Aorta (tissue), 5 donors: Measurements from ENCODE around the gene INPP5B. TPM values are rescaled to one million over a fixed set of nuclear protein-coding genes. Genes with fewer than 3 reads are reported as not detected.
A peak's percentile ranks its signal among the peaks of the same experiment; 100 is the strongest.

Source experiments
- ATAC-seq: fragments of 200-7000 bp; cut with Tn5 transposase; one replicate; pipeline ENCODE4 v1.9.1; 2022; ENCODE audit warnings: moderate library complexity; ENCODE audit not compliant: low FRiP score
- DNase-seq, 2 donors: peaks; one replicate each; pipeline ENCODE4 v3.0.0-alpha.2; 2020
- H3K27ac ChIP-seq, 2 donors: one replicate each; pipeline ENCODE4 v1.5.1; 2013; ENCODE audit warnings: low read length in 2 of 2, mild to moderate bottlenecking in 2 of 2, moderate library complexity in 2 of 2, control low read depth in 1 of 2, inconsistent platforms in 1 of 2, low read depth in 1 of 2
- H3K27me3 ChIP-seq, 2 donors: one replicate each; pipeline ENCODE4 v1.6.1; 2013; ENCODE audit warnings: control low read depth in 1 of 2, low read length in 1 of 2, mild to moderate bottlenecking in 1 of 2, moderate library complexity in 1 of 2; ENCODE audit not compliant: insufficient read depth in 2 of 2, control insufficient read depth in 1 of 2
- H3K36me3 ChIP-seq, 2 donors: one replicate each; pipeline ENCODE4 v1.6.1; 2013; ENCODE audit warnings: control low read depth in 1 of 2, low read length in 1 of 2, mild to moderate bottlenecking in 1 of 2; ENCODE audit not compliant: insufficient read depth in 2 of 2, control insufficient read depth in 1 of 2
- H3K4me1 ChIP-seq, 2 donors: one replicate each; pipeline ENCODE4 v1.6.1; 2013; ENCODE audit warnings: low read length in 2 of 2, control low read depth in 1 of 2, mild to moderate bottlenecking in 1 of 2, moderate library complexity in 1 of 2; ENCODE audit not compliant: insufficient read depth in 2 of 2, control insufficient read depth in 1 of 2
- H3K4me3 ChIP-seq, 2 donors: one replicate each; pipeline ENCODE4 v1.5.1; 2013; ENCODE audit warnings: low read length in 2 of 2, control low read depth in 1 of 2, mild to moderate bottlenecking in 1 of 2
- H3K9me3 ChIP-seq: one replicate; pipeline ENCODE4 v1.6.1; 2013; ENCODE audit warnings: mild to moderate bottlenecking, low read length; ENCODE audit not compliant: control insufficient read depth
- WGBS, 2 donors: extraction: QIAGEN DNeasy Blood & Tissue Kit; methylation state at CpG; one replicate each; pipeline ENCODE4 v1.1.7; 2013; 5-methylcytosine and 5-hydroxymethylcytosine counted together
- intact Hi-C, 2 donors: fragments of 100-400 bp; cut with DNase I; formaldehyde crosslinking; loops; one replicate each; pipeline versions ENCODE4 v1.14.2 to v1.15.0; 2022
- polyA plus RNA-seq, 2 donors: library from polyadenylated mRNA; stranded (reverse); fragments of 200-250 nt; gene quantifications; one replicate each; pipeline ENCODE4 v1.2.3, GENCODE V29; 2013
- total RNA-seq, 2 donors: library from RNA; stranded (reverse); fragmentation: NEBNext Ultra II Directional; extraction: Animal tissue kit (Norgen Biotek cat#: 25700); gene quantifications; one replicate each; pipeline ENCODE4 v1.2.1, GENCODE V29; 2021
- donor health status: healthy with polysubstance abuse.
- donor health status: Bipolar disorder and iron deficiency.
- donor health status: DM: no; HTN: no; CAD: no.
- donor health status: DM: no; HTN: no; CAD: no.
- donor health status: DM: yes; HTN: yes; CAD: no.

Gene INPP5B
- total and polyA plus RNA-seq, 4 donors: 6.4 to 52.2 (median 33.3) TPM

DNA sequence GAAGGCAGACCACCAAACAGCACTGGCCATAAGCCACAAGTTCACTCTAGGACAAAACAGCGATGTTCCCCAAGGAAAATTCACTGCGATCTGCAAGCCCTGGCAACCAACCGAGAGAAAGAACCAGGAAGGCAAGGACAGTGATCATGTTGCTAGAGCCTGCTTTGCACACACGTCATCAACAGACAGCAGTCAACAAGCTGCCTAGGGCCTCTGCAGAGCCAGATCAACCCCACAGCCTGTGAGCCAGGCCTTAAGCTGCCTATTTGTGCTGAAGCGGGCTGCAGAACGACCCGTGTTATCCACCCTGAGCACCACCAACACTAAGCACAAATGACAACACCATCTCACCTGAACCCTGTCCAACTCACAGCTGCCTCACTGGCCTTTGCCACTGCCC, 132.6 kb downstream of the INPP5B start:
- ATAC-seq (peak; percentile 64), DNase-seq (no peak)
- Histone ChIP-seq H3K36me3 (peaks cover 0 to 7% of the 10 kb centered on the region in 2 donors), H3K27me3 (no peaks in the 10 kb centered on the region), H3K27ac (no peak overlapping the region), H3K4me3 (no peak overlapping the region), H3K4me1 (no peaks in the 10 kb centered on the region), H3K9me3 (no peaks in the 10 kb centered on the region)
- intact Hi-C loops: loop anchor here in 1 of 2 donors (5.0 kb wide), 1 partner anchor 43 kb away; the partner anchor contains the start of gene MTF1
- 89 to 92% methylated on average over 7 of the region's 7 CpGs for WGBS, 2 donors

DNA sequence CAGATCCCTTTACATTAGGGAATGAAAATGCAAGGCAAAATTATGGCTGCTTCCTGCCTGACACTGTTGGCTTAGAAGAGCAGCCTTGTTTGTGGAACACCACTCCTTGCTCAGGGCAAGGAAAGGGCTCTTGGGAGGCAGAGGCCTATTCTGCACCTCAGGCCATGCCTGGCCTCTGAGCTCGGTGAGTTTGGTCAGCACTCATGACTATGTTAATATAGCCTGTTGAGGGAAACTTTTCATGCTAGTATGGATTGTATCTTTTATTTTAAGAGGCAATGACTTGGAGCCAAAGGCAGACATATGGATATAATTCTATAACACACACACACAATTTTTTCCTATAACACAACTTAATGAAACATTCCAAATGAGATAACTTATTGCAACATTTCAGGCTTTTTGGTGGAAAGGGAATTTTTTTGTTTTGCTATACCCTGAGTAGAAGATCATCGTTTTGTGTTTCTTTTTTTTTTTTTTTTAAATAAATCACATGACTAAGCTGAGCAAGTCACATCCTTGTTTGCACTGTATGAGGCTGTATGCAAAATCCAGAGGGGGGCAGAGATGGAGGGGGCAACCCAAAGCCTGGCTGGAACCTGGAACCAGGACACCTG, 133.2 kb downstream of the INPP5B start:
- ATAC-seq: no peak
- H3K36me3 ChIP-seq: peaks cover 0 to 7% of the 10 kb centered on the region in 2 donors
- intact Hi-C loops: loop anchor here in 1 of 2 donors (5.0 kb wide), 1 partner anchor 44 kb away; the partner anchor contains the start of gene MTF1
- DNase-seq: no peak
- no peaks in the 10 kb centered on the region for H3K27me3 ChIP-seq
- no peak overlapping the region for H3K4me3 ChIP-seq
- no peak overlapping the region for H3K27ac ChIP-seq
- no peaks in the 10 kb centered on the region for H3K4me1 ChIP-seq
- 69 to 75% methylated on average over 2 of the region's 2 CpGs for WGBS, 2 donors
- H3K9me3 ChIP-seq: no peaks in the 10 kb centered on the region

DNA sequence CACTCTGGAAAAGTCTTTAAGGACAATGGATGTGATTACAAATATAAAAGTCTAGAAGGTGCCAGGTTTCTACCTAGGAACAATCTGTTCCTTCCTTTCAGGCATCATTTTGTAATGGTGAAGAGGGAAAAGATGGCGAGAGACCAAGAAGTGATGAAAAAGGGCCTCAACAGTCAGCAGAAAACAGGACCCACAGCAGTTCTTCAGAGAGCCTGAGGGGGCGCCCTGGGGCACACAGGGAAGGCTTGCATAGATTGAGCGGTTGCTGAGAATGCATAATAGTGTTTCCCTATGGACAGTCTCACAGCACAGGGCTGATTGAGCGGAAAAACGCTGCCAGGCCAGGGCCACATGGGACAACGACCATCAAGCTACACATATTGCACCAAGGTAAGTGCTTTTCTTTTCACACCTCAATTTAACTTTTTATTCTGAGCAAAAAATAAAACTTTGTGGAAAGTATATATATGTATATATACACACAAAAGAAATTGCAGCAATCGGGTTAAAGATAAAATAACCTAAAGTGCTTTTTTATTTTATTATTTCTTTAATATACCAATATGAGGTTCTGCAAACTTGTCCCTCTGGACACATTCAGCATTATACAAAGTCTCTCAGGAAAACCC, 135.7 kb downstream of the INPP5B start:
- H3K36me3 ChIP-seq: peaks cover 0 to 6% of the 10 kb centered on the region in 2 donors
- no peaks in the 10 kb centered on the region for H3K27me3 ChIP-seq
- no peak overlapping the region for H3K4me3 ChIP-seq
- peak; percentile 74 to 83 for DNase-seq
- intact Hi-C loops: loop anchor here in 1 of 2 donors (5.0 kb wide), 1 partner anchor 46 kb away; the partner anchor contains the start of gene MTF1
- H3K9me3 ChIP-seq: no peaks in the 10 kb centered on the region
- no peak for ATAC-seq
- H3K4me1 ChIP-seq: no peaks in the 10 kb centered on the region
- no peak overlapping the region for H3K27ac ChIP-seq
- 50 to 54% methylated on average over 7 of the region's 7 CpGs for WGBS, 2 donors

Other genes starting within 250 kb of the INPP5B start
- gene EPHA10, start 181.9 kb downstream of the INPP5B start, total RNA-seq: under 1 TPM in 1 of 2 donors, not detected in 1; 0.12 TPM
- gene EPHA10, start 181.9 kb downstream of the INPP5B start, polyA plus RNA-seq: under 1 TPM; 0.05 to 0.25 TPM
- 1 to 10 TPM; 1.2 to 1.9 TPM for gene MANEAL, start 153.2 kb downstream of the INPP5B start, total RNA-seq
- 1 to 10 TPM in 1 of 2 donors, under 1 TPM in 1; 0.75 to 2.3 TPM for gene MANEAL, start 153.2 kb downstream of the INPP5B start, polyA plus RNA-seq
- gene C1orf122, start 139.3 kb downstream of the INPP5B start, total RNA-seq: 10 to 100 TPM; 34.0 to 35.0 TPM
- gene C1orf122, start 139.3 kb downstream of the INPP5B start, polyA plus RNA-seq: 100 to 1,000 TPM in 1 of 2 donors, 10 to 100 TPM in 1; 75.7 to 118 TPM
- gene YRDC, start 138.8 kb downstream of the INPP5B start, total RNA-seq: 10 to 100 TPM; 10.2 to 12.2 TPM
- 10 to 100 TPM in 1 of 2 donors, 1 to 10 TPM in 1; 8.5 to 11.1 TPM for gene YRDC, start 138.8 kb downstream of the INPP5B start, polyA plus RNA-seq
- 10 to 100 TPM; 21.0 to 23.5 TPM for gene MTF1, start 87.5 kb downstream of the INPP5B start, total RNA-seq
- 1 to 10 TPM; 2.1 to 2.8 TPM for gene MTF1, start 87.5 kb downstream of the INPP5B start, polyA plus RNA-seq
- gene SF3A3, start 43.0 kb upstream of the INPP5B start, total RNA-seq: 10 to 100 TPM; 52.5 to 56.9 TPM
- gene SF3A3, start 43.0 kb upstream of the INPP5B start, polyA plus RNA-seq: 10 to 100 TPM; 18.8 to 29.0 TPM
- gene FHL3, start 58.5 kb upstream of the INPP5B start, total RNA-seq: 10 to 100 TPM; 43.4 to 67.9 TPM
- 10 to 100 TPM; 29.9 to 53.1 TPM for gene FHL3, start 58.5 kb upstream of the INPP5B start, polyA plus RNA-seq
- 10 to 100 TPM; 28.4 to 28.8 TPM for gene UTP11, start 65.7 kb upstream of the INPP5B start, total RNA-seq
- gene UTP11, start 65.7 kb upstream of the INPP5B start, polyA plus RNA-seq: 10 to 100 TPM; 24.2 to 29.9 TPM
- gene POU3F1, start 99.7 kb upstream of the INPP5B start, total RNA-seq: under 1 TPM; 0.21 to 0.55 TPM
- gene POU3F1, start 99.7 kb upstream of the INPP5B start, polyA plus RNA-seq: not detected